ENCODE results near the gene ADGRV1. TPM values are rescaled to one million over a fixed set of nuclear protein-coding genes. Genes with fewer than 3 reads are reported as not detected.

ADGRV1 gene
- polyA plus RNA-seq, 2 of the 4 experiments (the other 2 are of a cell fraction) = 0.70 to 3.7 TPM

DNA sequence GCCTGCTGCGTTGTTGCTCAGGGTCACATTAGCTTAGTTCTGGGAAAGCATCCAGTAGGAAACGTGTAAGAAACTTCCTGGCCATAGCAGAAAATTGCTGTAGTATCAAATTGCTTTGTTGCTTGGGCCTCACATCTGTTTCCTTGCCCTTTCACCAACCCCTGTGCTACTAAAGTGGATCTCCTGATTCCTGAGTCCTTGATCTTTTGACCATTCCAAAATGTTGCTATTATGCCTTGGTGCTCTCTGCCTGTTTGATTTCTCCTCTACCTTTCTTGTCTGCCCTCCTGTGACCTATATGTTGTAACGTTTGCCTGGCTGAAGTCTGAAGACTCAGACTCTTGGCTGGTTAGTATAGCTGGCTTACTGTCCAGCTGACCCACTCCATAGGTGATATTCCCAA, 350.5 kb downstream of the ADGRV1 start:
- ATAC-seq (no peak), FAIRE-seq (no peak), DNase-seq (ENCODE audit: low read depth in 1 of 2, low spot score in 1 of 2) (no peak)
- Histone ChIP-seq H3K4me1 (peaks cover 31% of the 10 kb centered on the region), H3K9me3 (no peaks in the 10 kb centered on the region), H3K4me2 (no peak overlapping the region), H3K4me3 (no peak overlapping the region), H3K27ac (peak overlapping the region in 1 of 2 experiments; percentile 42; a peak in 2 of 6 replicates)
- ChIA-PET POLR2A (no interaction called here), CTCF (interaction anchor here (1.0 to 2.4 kb wide), 4 partner anchors 16 to 476 kb away, joined by 3 to 7 read pairs (median 4); no protein-coding TSS in a partner anchor)
- WGBS (ENCODE audit: missing lambda C conversion rate) = 32% methylated on average over 3 of the region's 3 CpGs
- TF ChIP-seq MAFK (IDR thresholded peaks at IDR 0.05; ENCODE audit: partially characterized antibody) (no peak), EHF (CRISPR knock-in tag; IDR thresholded peaks at IDR 0.05) (no peak), SMC3 (IDR thresholded peaks at IDR 0.05) (no peak), FOSB (CRISPR knock-in tag; IDR thresholded peaks at IDR 0.05) (no peak), CHD4 (IDR thresholded peaks at IDR 0.05; ENCODE audit: borderline replicate concordance) (no peak)
- TF ChIP-seq, protein P1, sequence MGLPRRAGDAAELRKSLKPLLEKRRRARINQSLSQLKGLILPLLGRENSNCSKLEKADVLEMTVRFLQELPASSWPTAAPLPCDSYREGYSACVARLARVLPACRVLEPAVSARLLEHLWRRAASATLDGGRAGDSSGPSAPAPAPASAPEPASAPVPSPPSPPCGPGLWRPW (IDR thresholded peaks at IDR 0.05) = no peak

DNA sequence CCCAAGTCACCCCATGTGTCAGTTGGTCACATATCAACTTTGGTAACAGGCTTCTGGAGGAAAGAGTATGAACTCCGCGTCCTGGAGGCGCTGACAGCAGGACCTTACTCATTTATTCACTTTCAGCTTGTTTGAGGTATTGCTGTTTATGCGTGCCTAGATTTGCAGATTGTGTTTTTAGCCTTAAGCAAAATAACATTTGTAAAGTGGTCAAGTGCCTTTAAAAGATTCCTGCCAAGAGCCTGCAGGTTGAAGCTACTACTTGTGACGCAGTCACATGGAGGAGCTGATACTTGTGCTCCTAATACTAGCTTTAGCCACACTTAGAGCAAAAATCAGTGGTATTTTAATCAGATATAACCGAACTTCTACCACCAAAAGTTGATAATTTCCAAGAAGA, 351.3 kb downstream of the ADGRV1 start:
- no peak for ATAC-seq
- WGBS (ENCODE audit: missing lambda C conversion rate) = 85% methylated on average over 6 of the region's 6 CpGs
- CTCF ChIA-PET = interaction anchor here (0.6 to 2.4 kb wide), 4 partner anchors 27 to 475 kb away, joined by 3 to 7 read pairs (median 5); no protein-coding TSS in a partner anchor
- Histone ChIP-seq H3K4me1 (peaks cover 39% of the 10 kb centered on the region), H3K4me2 (no peak overlapping the region; the same call in 2 of the 3 replicates), H3K9me3 (no peaks in the 10 kb centered on the region), H3K27ac (no peak overlapping the region), H3K4me3 (no peak overlapping the region)
- TF ChIP-seq, protein P2, sequence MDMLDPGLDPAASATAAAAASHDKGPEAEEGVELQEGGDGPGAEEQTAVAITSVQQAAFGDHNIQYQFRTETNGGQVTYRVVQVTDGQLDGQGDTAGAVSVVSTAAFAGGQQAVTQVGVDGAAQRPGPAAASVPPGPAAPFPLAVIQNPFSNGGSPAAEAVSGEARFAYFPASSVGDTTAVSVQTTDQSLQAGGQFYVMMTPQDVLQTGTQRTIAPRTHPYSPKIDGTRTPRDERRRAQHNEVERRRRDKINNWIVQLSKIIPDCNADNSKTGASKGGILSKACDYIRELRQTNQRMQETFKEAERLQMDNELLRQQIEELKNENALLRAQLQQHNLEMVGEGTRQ (IDR thresholded peaks at IDR 0.05) = no peak
- TF ChIP-seq HDAC2 (IDR thresholded peaks at IDR 0.05) = no peak
- TF ChIP-seq ESRRA (IDR thresholded peaks at IDR 0.05; ENCODE audit: borderline replicate concordance, low read length) = no peak
- no peak for TF ChIP-seq JUNB (IDR thresholded peaks at IDR 0.05)
- TF ChIP-seq, protein P3, sequence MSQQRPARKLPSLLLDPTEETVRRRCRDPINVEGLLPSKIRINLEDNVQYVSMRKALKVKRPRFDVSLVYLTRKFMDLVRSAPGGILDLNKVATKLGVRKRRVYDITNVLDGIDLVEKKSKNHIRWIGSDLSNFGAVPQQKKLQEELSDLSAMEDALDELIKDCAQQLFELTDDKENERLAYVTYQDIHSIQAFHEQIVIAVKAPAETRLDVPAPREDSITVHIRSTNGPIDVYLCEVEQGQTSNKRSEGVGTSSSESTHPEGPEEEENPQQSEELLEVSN (IDR thresholded peaks at IDR 0.05; ENCODE audit: borderline replicate concordance, low read depth) = no peak
- TF ChIP-seq, protein P4, sequence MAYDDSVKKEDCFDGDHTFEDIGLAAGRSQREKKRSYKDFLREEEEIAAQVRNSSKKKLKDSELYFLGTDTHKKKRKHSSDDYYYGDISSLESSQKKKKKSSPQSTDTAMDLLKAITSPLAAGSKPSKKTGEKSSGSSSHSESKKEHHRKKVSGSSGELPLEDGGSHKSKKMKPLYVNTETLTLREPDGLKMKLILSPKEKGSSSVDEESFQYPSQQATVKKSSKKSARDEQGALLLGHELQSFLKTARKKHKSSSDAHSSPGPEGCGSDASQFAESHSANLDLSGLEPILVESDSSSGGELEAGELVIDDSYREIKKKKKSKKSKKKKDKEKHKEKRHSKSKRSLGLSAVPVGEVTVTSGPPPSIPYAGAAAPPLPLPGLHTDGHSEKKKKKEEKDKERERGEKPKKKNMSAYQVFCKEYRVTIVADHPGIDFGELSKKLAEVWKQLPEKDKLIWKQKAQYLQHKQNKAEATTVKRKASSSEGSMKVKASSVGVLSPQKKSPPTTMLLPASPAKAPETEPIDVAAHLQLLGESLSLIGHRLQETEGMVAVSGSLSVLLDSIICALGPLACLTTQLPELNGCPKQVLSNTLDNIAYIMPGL (CRISPR knock-in tag; IDR thresholded peaks at IDR 0.05; ENCODE audit: borderline replicate concordance) = no peak
- no peak for TF ChIP-seq CBX8 (IDR thresholded peaks at IDR 0.05)
- no peak for TF ChIP-seq EHF (CRISPR knock-in tag; IDR thresholded peaks at IDR 0.05)
- no peak for TF ChIP-seq HOXB13 (CRISPR knock-in tag; IDR thresholded peaks at IDR 0.05; ENCODE audit: low read depth)
- no peak for TF ChIP-seq MYC (IDR thresholded peaks at IDR 0.05; ENCODE audit: borderline replicate concordance, low read length)
- TF ChIP-seq EHMT2 (IDR thresholded peaks at IDR 0.05; ENCODE audit: low read depth) = no peak
- TF ChIP-seq, protein P5, sequence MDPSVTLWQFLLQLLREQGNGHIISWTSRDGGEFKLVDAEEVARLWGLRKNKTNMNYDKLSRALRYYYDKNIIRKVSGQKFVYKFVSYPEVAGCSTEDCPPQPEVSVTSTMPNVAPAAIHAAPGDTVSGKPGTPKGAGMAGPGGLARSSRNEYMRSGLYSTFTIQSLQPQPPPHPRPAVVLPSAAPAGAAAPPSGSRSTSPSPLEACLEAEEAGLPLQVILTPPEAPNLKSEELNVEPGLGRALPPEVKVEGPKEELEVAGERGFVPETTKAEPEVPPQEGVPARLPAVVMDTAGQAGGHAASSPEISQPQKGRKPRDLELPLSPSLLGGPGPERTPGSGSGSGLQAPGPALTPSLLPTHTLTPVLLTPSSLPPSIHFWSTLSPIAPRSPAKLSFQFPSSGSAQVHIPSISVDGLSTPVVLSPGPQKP (IDR thresholded peaks at IDR 0.05; ENCODE audit: low read depth, low read length) = no peak
- no peak for TF ChIP-seq KDM1A (IDR thresholded peaks at IDR 0.05; ENCODE audit: low read depth)
- TF ChIP-seq HOXB5 (CRISPR knock-in tag; IDR thresholded peaks at IDR 0.05) = no peak
- no peak for FAIRE-seq
- DNase-seq (ENCODE audit: low read depth in 1 of 2, low spot score in 1 of 2) = no peak
- POLR2A ChIA-PET = interaction anchor here (1.1 kb wide), 1 partner anchor 10 kb away, joined by 3 read pairs; no protein-coding TSS in a partner anchor

DNA sequence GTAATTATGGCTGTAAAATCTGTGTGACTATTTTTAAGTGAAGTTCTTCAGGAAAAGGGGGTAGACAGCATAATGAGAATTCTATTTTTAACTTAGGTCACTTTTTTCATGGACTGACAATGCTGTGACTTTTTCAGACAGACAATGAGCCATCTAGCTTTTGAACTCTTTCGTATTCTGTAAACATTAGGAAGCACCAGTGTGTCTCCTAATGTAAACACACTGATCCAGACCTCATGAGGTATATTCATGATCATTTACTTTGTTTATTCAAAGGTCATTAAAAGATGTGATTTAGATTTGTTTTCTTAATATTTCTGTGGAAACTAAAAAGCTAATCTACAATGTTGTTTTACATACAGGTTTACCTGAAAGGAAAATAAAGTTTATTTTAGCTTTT, 352.6 kb downstream of the ADGRV1 start:
- DNase-seq (ENCODE audit: low read depth in 1 of 2, low spot score in 1 of 2) (peak in 1 of 2 experiments; percentile 25), ATAC-seq (peak in 1 of 2 experiments; percentile 58; a peak in 2 of 6 replicates), FAIRE-seq (peak; percentile 70)
- Histone ChIP-seq H3K4me1 (peaks cover 51% of the 10 kb centered on the region), H3K9me3 (no peaks in the 10 kb centered on the region), H3K4me3 (no peak overlapping the region), H3K4me2 (peak overlapping the region; percentile 71), H3K27ac (peak overlapping the region; percentile 9 to 23; a peak in 3 of 6 replicates)
- WGBS (ENCODE audit: missing lambda C conversion rate) = 6% methylated on average over 1 of the region's 1 CpG
- POLR2A ChIA-PET = no interaction called here
- CTCF ChIA-PET = interaction anchor here (0.7 kb wide), 1 partner anchor 39 kb away, joined by 3 read pairs; no protein-coding TSS in a partner anchor
- peak; percentile 58 for TF ChIP-seq JUNB (IDR thresholded peaks at IDR 0.05)
- no peak for TF ChIP-seq HOXB13 (CRISPR knock-in tag; IDR thresholded peaks at IDR 0.05; ENCODE audit: low read depth)
- TF ChIP-seq, protein P6, sequence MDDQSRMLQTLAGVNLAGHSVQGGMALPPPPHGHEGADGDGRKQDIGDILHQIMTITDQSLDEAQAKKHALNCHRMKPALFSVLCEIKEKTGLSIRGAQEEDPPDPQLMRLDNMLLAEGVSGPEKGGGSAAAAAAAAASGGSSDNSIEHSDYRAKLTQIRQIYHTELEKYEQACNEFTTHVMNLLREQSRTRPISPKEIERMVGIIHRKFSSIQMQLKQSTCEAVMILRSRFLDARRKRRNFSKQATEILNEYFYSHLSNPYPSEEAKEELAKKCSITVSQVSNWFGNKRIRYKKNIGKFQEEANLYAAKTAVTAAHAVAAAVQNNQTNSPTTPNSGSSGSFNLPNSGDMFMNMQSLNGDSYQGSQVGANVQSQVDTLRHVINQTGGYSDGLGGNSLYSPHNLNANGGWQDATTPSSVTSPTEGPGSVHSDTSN (IDR thresholded peaks at IDR 0.05) = no peak
- no peak for TF ChIP-seq RCOR1 (IDR thresholded peaks at IDR 0.05; ENCODE audit: low read depth, low read length)
- no peak for TF ChIP-seq RNF2 (IDR thresholded peaks at IDR 0.05; ENCODE audit: borderline replicate concordance, low read depth)
- TF ChIP-seq ESRRA (IDR thresholded peaks at IDR 0.05; ENCODE audit: borderline replicate concordance, low read length) = no peak
- TF ChIP-seq FOXS1 (CRISPR knock-in tag; IDR thresholded peaks at IDR 0.05) = 0 out of 2 replicates have a peak, but pooled peaks have one; percentile 33
- no peak for TF ChIP-seq HDAC2 (IDR thresholded peaks at IDR 0.05)
- no peak for TF ChIP-seq TP53 (CRISPR knock-in tag; IDR thresholded peaks at IDR 0.05)
- TF ChIP-seq RARB (CRISPR knock-in tag; IDR thresholded peaks at IDR 0.05) = no peak
